Neural progenitor cell (in vitro differentiated cells): Measurements from ENCODE around the gene SRGAP3. TPM values are rescaled to one million over a fixed set of nuclear protein-coding genes. Genes with fewer than 3 reads are reported as not detected.
"Not testable (repeated sequence)": the region's sequence is repeated elsewhere in the genome, so short reads cannot be mapped to it uniquely, and the experiment has no call there.

Source experiments
- DNase-seq: peaks from one replicate; pipeline ENCODE4 v3.0.0-alpha.2; 2016; ENCODE audit warnings: low spot score
- H2AFZ ChIP-seq: fragments of 200-600 bp; sonication (generic); replicated peaks from 2 replicates; pipeline ENCODE4 v1.6.1; 2016; ENCODE audit warnings: antibody characterized with exemption
- H3F3A ChIP-seq: fragments of 200-600 bp; sonication (generic); 2 replicates; pipeline ENCODE4 v1.6.1; 2016; ENCODE audit warnings: antibody characterized with exemption, low read depth
- H3K27ac ChIP-seq: fragments of 200-600 bp; sonication (generic); 2 replicates; pipeline ENCODE4 v1.5.1; 2016; ENCODE audit warnings: mild to moderate bottlenecking
- H3K27me3 ChIP-seq: fragments of 200-600 bp; sonication (generic); 2 replicates; pipeline ENCODE4 v1.6.1; 2016; ENCODE audit warnings: mild to moderate bottlenecking, moderate library complexity
- H3K36me3 ChIP-seq: fragments of 200-600 bp; sonication (generic); 2 replicates; pipeline ENCODE4 v1.5.1; 2016
- H3K4me1 ChIP-seq: fragments of 200-600 bp; sonication (generic); 2 replicates; pipeline ENCODE4 v1.6.1; 2016; ENCODE audit warnings: mixed run types
- H3K4me2 ChIP-seq: fragments of 200-600 bp; sonication (generic); 2 replicates; pipeline ENCODE4 v1.6.1; 2016
- H3K4me3 ChIP-seq: fragments of 200-600 bp; sonication (generic); 2 replicates; pipeline ENCODE4 v1.5.1; 2016
- H3K79me2 ChIP-seq: fragments of 200-600 bp; sonication (generic); 2 replicates; pipeline ENCODE4 v1.6.1; 2016; ENCODE audit warnings: low read depth
- H3K9ac ChIP-seq: fragments of 200-600 bp; sonication (generic); 2 replicates; pipeline ENCODE4 v1.6.1; 2016
- H3K9me3 ChIP-seq: fragments of 200-600 bp; sonication (generic); 2 replicates; pipeline ENCODE4 v1.5.1; 2016; ENCODE audit warnings: low read depth
- H4K20me1 ChIP-seq: fragments of 200-600 bp; sonication (generic); 2 replicates; pipeline ENCODE4 v1.6.1; 2016; ENCODE audit warnings: low read depth
- H3K27ac Mint-ChIP-seq: 3 replicates; pipeline ENCODE4 v1.8.0; 2021; ENCODE audit warnings: mixed read lengths
- H3K27me3 Mint-ChIP-seq: 2 replicates; pipeline ENCODE4 v1.8.0; 2022; ENCODE audit warnings: low read depth, mild to moderate bottlenecking, inconsistent platforms, moderate library complexity, mixed read lengths; ENCODE audit not compliant: insufficient read depth
- H3K36me3 Mint-ChIP-seq: 3 replicates; pipeline ENCODE4 v1.8.0; 2021; ENCODE audit warnings: mixed read lengths
- H3K4me1 Mint-ChIP-seq: 3 replicates; pipeline ENCODE4 v1.8.0; 2021; ENCODE audit warnings: mixed read lengths
- H3K4me3 Mint-ChIP-seq: 3 replicates; pipeline ENCODE4 v1.8.0; 2021; ENCODE audit warnings: mild to moderate bottlenecking, moderate library complexity, mixed read lengths
- H3K9me3 Mint-ChIP-seq: 3 replicates; pipeline ENCODE4 v1.8.0; 2020; ENCODE audit warnings: mixed read lengths
- CTCF ChIP-seq: fragments of 200-600 bp; sonication (generic); IDR thresholded peaks from 2 replicates; pipeline ENCODE4 v1.5.1; 2017; ENCODE audit warnings: antibody characterized with exemption, mild to moderate bottlenecking
- EZH2 ChIP-seq: fragments of 200-600 bp; sonication (generic); IDR thresholded peaks from 2 replicates; pipeline ENCODE4 v1.6.1; 2017; ENCODE audit warnings: antibody characterized with exemption, mild to moderate bottlenecking, moderate library complexity
- EZH2phosphoT487 ChIP-seq: fragments of 200-600 bp; sonication (generic); IDR thresholded peaks from 2 replicates; pipeline ENCODE4 v1.6.1; 2017; ENCODE audit warnings: antibody characterized with exemption
- total RNA-seq: library from RNA; depleted of rRNA; stranded (reverse); fragments of >200 nt; gene quantifications from 2 replicates; pipeline ENCODE4 v1.2.3, GENCODE V29; 2015; ENCODE audit warnings: low replicate concordance

Gene SRGAP3
- total RNA-seq, 1 donor from 2014 or later = 59.3 TPM

- Histone ChIP-seq H3K27me3 (no peaks in the 10 kb centered on the region), H3K27ac (peak overlapping the region; percentile 61), H3K9ac (no peak overlapping the region)
Measured at GRCh38 chr3:9291821-9292410, 42.5 kb upstream of the SRGAP3 start.

GRCh38 chr3:9290566-9290965 lies 41.1 kb upstream of the SRGAP3 start:
- no peaks in the 10 kb centered on the region for H3K27me3 ChIP-seq
- no peak overlapping the region for H3K27ac Mint-ChIP-seq
- peaks cover 11% of the 10 kb centered on the region for H3K9me3 Mint-ChIP-seq
- TF ChIP-seq EZH2 (no peak), EZH2phosphoT487 (no peak), CTCF (no peak)
- no peak overlapping the region for H3K4me3 Mint-ChIP-seq
- no peak overlapping the region for H2AFZ ChIP-seq
- no peaks in the 10 kb centered on the region for H3K9me3 ChIP-seq
- no peak overlapping the region for H3K4me2 ChIP-seq
- H3K27me3 Mint-ChIP-seq = peaks cover 8% of the 10 kb centered on the region
- H3F3A ChIP-seq = peaks cover 9% of the 10 kb centered on the region
- DNase-seq = no peak
- H3K79me2 ChIP-seq = no peaks in the 10 kb centered on the region
- H3K4me1 Mint-ChIP-seq = peaks cover 22% of the 10 kb centered on the region
- H3K9ac ChIP-seq = no peak overlapping the region
- H3K36me3 ChIP-seq = no peaks in the 10 kb centered on the region
- no peaks in the 10 kb centered on the region for H3K36me3 Mint-ChIP-seq
- peaks cover 20% of the 10 kb centered on the region for H3K4me1 ChIP-seq
- H3K4me3 ChIP-seq = no peak overlapping the region
- no peaks in the 10 kb centered on the region for H4K20me1 ChIP-seq
- no peak overlapping the region for H3K27ac ChIP-seq

More at GRCh38 chr3:9291821-9292410, 42.5 kb upstream of the SRGAP3 start:
- no peak overlapping the region for H3K27ac Mint-ChIP-seq
- H3K79me2 ChIP-seq = no peaks in the 10 kb centered on the region
- no peaks in the 10 kb centered on the region for H3K36me3 Mint-ChIP-seq
- H3K4me3 ChIP-seq = no peak overlapping the region
- H3F3A ChIP-seq = peaks cover 9% of the 10 kb centered on the region
- peak overlapping the region; percentile 43 for H3K4me2 ChIP-seq
- H3K4me1 Mint-ChIP-seq = peaks cover 22% of the 10 kb centered on the region
- peaks cover 2% of the 10 kb centered on the region for H3K27me3 Mint-ChIP-seq
- H3K9me3 Mint-ChIP-seq = peaks cover 11% of the 10 kb centered on the region
- TF ChIP-seq CTCF (no peak), EZH2phosphoT487 (no peak)
- H3K36me3 ChIP-seq = no peaks in the 10 kb centered on the region
- peak overlapping the region; percentile 90 for H2AFZ ChIP-seq
- no peaks in the 10 kb centered on the region for H3K9me3 ChIP-seq
- H3K4me3 Mint-ChIP-seq = no peak overlapping the region
- peak; percentile 44 for DNase-seq
- H4K20me1 ChIP-seq = no peaks in the 10 kb centered on the region
- peaks cover 20% of the 10 kb centered on the region for H3K4me1 ChIP-seq

DNA sequence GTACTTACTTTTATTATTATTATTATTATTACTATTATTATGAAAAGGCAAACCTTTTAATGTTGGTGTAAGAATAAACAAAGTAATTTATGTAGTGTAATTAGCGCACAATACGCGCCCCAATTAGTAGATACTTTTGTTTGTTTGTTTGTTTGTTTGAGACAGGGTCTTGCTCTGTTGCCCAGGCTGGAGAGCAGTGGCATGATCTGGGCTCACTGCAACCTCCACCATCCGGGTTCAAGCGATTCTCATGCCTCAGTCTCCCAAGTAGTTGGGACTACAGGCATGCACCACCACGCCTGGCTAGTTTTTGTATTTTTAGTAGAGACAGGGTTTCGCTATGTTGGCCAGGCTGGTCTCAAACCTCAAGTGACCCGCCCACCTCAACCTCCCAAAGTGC lies 32.1 kb upstream of the SRGAP3 start:
- not testable (repeated sequence) for H4K20me1 ChIP-seq, H3K4me2 ChIP-seq, H3K36me3 ChIP-seq, H3K4me3 ChIP-seq, H3K79me2 ChIP-seq, H3K36me3 Mint-ChIP-seq, H3K27ac ChIP-seq, H3K9me3 ChIP-seq, H3K4me3 Mint-ChIP-seq, H3K27me3 ChIP-seq, H3K9ac ChIP-seq, H3K9me3 Mint-ChIP-seq, DNase-seq, H3K27me3 Mint-ChIP-seq, H2AFZ ChIP-seq
- H3F3A ChIP-seq = peaks cover 17% of the 10 kb centered on the region
- H3K4me1 ChIP-seq = peaks cover 18% of the 10 kb centered on the region
- H3K4me1 Mint-ChIP-seq = peaks cover 46% of the 10 kb centered on the region
- H3K27ac Mint-ChIP-seq = peak overlapping the region; percentile 15

DNA sequence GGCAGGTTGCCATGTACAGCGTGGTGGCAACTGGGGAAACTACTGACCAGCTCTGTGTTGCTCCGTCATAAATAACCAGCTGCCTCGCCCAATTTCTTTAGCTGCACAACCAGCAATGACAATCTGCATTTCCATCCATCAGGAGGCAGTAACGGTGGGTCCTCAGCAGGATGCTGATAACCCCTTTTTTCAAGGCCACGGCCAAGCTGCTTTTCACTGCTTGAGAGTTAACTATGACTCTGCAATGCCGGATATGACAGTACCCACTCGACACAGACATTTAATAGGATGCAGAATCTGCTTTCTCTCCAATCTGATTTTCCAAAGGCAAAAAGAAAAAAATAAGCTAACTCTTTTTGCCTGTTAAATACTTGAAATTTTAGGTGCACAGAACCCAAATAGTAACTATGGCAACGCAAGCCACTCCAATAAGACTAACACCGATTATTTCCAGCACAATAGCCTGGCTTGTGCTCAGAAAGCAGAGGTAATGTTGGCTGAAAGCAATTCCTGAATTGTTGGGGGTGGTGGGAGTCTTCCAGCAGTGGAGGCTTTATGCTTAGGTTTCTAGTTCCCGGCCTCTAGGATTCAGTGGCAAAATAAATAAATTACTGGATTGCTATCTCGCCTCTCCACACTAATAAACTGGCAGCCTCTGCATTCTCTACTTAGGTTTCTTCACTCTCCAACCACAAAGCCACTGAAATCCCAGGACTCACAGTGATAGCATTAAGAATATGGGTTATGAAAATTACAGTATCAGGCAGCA lies 31.2 kb upstream of the SRGAP3 start:
- Histone ChIP-seq H4K20me1 (no peaks in the 10 kb centered on the region), H3K36me3 (no peaks in the 10 kb centered on the region), H3K79me2 (no peaks in the 10 kb centered on the region), H3K4me2 (peak overlapping the region; percentile 66), H3K27ac (no peak overlapping the region), H3K27me3 (no peaks in the 10 kb centered on the region), H3F3A (peaks cover 17% of the 10 kb centered on the region), H3K4me3 (peak overlapping the region; percentile 11), H3K4me1 (peaks cover 18% of the 10 kb centered on the region), H3K9ac (no peak overlapping the region), H3K9me3 (no peaks in the 10 kb centered on the region), H2AFZ (no peak overlapping the region)
- H3K27ac Mint-ChIP-seq = peak overlapping the region; percentile 98
- peak; percentile 80 for DNase-seq
- H3K4me1 Mint-ChIP-seq = peaks cover 46% of the 10 kb centered on the region
- H3K4me3 Mint-ChIP-seq = peak overlapping the region; percentile 82
- peaks cover 2% of the 10 kb centered on the region for H3K27me3 Mint-ChIP-seq
- peaks cover 6% of the 10 kb centered on the region for H3K9me3 Mint-ChIP-seq
- H3K36me3 Mint-ChIP-seq = no peaks in the 10 kb centered on the region
- TF ChIP-seq EZH2 (no peak), EZH2phosphoT487 (no peak), CTCF (no peak)
